Esophagus squamous epithelium (tissue), 5 donors: ENCODE results near the gene SPRED1. TPM values are rescaled to one million over a fixed set of nuclear protein-coding genes. Genes with fewer than 3 reads are reported as not detected.
A peak's percentile ranks its signal among the peaks of the same experiment; 100 is the strongest.

Experiments used
- DNase-seq: peaks from one replicate; lab custom pipeline; 2025; lab: John Stamatoyannopoulos, UW
- H3K27ac ChIP-seq, 4 donors: fragments of 200-600 bp; sonication (generic); one replicate each; pipeline ENCODE4 v1.5.1; 2016 to 2019; ENCODE audit warnings: mild to moderate bottlenecking in 1 of 4
- H3K27me3 ChIP-seq, 4 donors: fragments of 200-600 bp; sonication (generic); 1 replicate in 3 of 4; 2 replicates in 1 of 4; pipeline versions ENCODE4 v1.5.1 to v1.6.0; 2017 to 2021; ENCODE audit warnings: antibody characterized with exemption in 1 of 4
- H3K36me3 ChIP-seq, 3 donors: fragments of 200-600 bp; sonication (generic); one replicate each; pipeline ENCODE4 v1.5.1; 2016 to 2019
- H3K4me1 ChIP-seq, 3 donors: fragments of 200-600 bp; sonication (generic); one replicate each; pipeline ENCODE4 v1.5.1; 2017 to 2019
- H3K4me3 ChIP-seq, 4 donors: fragments of 200-600 bp; sonication (generic); 1 replicate in 3 of 4; 2 replicates in 1 of 4; pipeline ENCODE4 v1.5.1; 2016 to 2019; ENCODE audit warnings: mild to moderate bottlenecking in 2 of 4, moderate library complexity in 1 of 4
- H3K9me3 ChIP-seq, 3 donors: fragments of 200-600 bp; sonication (generic); one replicate each; pipeline ENCODE4 v1.5.1; 2016 to 2019
- CTCF ChIP-seq, 6 experiments: fragments of 450-650 bp in 4 of 6; fragments of 200-600 bp in 2 of 6; sonication (generic) in 2 of 6; IDR thresholded peaks; one replicate each; pipeline ENCODE4 v1.5.1; 2016 to 2019; ENCODE audit warnings: antibody characterized with exemption in 6 of 6, mild to moderate bottlenecking in 4 of 6, moderate library complexity in 4 of 6
- POLR2A ChIP-seq, 4 donors: fragments of 450-650 bp; IDR thresholded peaks; one replicate each; pipeline ENCODE4 v1.6.1; 2017; ENCODE audit warnings: antibody characterized with exemption in 4 of 4, mild to moderate bottlenecking in 4 of 4, moderate library complexity in 3 of 4
- WGBS, 2 donors: methylation state at CpG; one replicate each; pipeline ENCODE4 v1.1.5; 2018; 5-methylcytosine and 5-hydroxymethylcytosine counted together
- intact Hi-C: fragments of 100-400 bp; cut with DNase I; formaldehyde crosslinking; loops from one replicate; pipeline ENCODE4 v1.15.0; 2022
- total RNA-seq, 4 donors: library from RNA; depleted of rRNA; stranded (reverse); fragments of >200 nt; gene quantifications; one replicate each; pipeline ENCODE4 v1.1.0, GENCODE V29; 2016
- donor health status: DM: yes; HTN: yes; CAD: no.

The SPRED1 gene
- total RNA-seq, 4 donors from 2014 or later: 4.3 to 16.4 (median 9.3) TPM

DNA sequence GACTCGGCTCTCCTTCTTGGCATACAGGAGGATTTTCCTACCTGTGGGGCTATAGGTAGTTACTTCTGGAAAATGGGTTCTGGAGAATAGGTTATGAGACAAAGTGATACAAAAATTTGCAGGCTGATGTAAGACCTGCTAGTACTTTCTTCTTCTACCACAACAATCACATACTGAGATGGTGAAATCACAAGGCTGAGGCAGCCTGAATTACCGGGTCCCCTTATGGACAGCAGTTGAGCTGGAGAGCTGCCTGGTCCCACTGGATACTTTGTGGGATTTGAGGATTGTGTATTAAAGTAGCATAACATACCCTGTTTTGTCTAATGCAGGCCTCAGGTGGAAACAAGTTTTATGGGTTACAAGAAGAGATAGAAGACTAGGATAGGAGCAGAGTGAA is 114.8 kb downstream of the SPRED1 start:
- H3K4me3 ChIP-seq: no peak overlapping the region
- H3K4me1 ChIP-seq: no peaks in the 10 kb centered on the region
- DNase-seq: no peak
- 67 to 76% methylated on average over 2 of the region's 2 CpGs for WGBS, 2 donors
- H3K9me3 ChIP-seq: no peaks in the 10 kb centered on the region
- no peak for TF ChIP-seq POLR2A (IDR thresholded peaks at IDR 0.05)
- no peak for TF ChIP-seq CTCF (IDR thresholded peaks at IDR 0.05)
- H3K27me3 ChIP-seq: peaks cover 0 to 3% (median 0%) of the 10 kb centered on the region in 4 donors
- intact Hi-C loops: no loop called here
- no peaks in the 10 kb centered on the region for H3K36me3 ChIP-seq
- no peak overlapping the region for H3K27ac ChIP-seq

GRCh38 chr15:38369936-38370478 is 117.4 kb downstream of the SPRED1 start:
- Histone ChIP-seq H3K27me3 (peaks cover 0 to 3% (median 0%) of the 10 kb centered on the region in 4 donors), H3K27ac (no peak overlapping the region), H3K4me1 (no peaks in the 10 kb centered on the region), H3K9me3 (no peaks in the 10 kb centered on the region), H3K4me3 (no peak overlapping the region), H3K36me3 (no peaks in the 10 kb centered on the region)
- 64 to 77% methylated on average over 4 of the region's 4 CpGs for WGBS, 2 donors
- DNase-seq: no peak
- TF ChIP-seq POLR2A (IDR thresholded peaks at IDR 0.05): no peak
- TF ChIP-seq CTCF (IDR thresholded peaks at IDR 0.05): no peak
- intact Hi-C loops: no loop called here

GRCh38 chr15:38373016-38373415 is 120.4 kb downstream of the SPRED1 start:
- Histone ChIP-seq H3K36me3 (no peaks in the 10 kb centered on the region), H3K9me3 (no peaks in the 10 kb centered on the region), H3K4me1 (peaks cover 0 to 6% (median 0%) of the 10 kb centered on the region in 3 donors), H3K27ac (no peak overlapping the region), H3K27me3 (no peaks in the 10 kb centered on the region), H3K4me3 (no peak overlapping the region)
- no peak for DNase-seq
- TF ChIP-seq CTCF (IDR thresholded peaks at IDR 0.05): no peak
- no peak for TF ChIP-seq POLR2A (IDR thresholded peaks at IDR 0.05)
- WGBS, 2 donors: 68 to 78% methylated on average over 4 of the region's 4 CpGs
- intact Hi-C loops: no loop called here

DNA sequence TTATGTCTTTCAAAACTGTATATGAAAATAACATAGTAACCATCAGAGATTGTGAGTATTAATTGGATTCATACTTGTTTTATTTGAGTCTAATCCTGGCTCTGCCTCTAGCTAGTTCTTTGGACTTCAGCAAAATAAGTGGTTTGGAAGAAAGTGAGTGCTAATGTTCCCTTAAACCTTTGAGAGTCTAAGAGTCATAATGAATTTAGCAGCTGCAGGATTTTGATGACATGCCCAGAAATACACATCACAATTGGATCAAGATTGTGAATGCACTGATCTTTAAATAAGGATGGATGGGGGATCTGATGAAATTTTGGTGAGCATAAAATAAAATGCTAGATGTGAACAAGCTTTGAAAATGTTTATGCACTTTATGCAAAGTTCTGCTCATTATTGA is 121.4 kb downstream of the SPRED1 start:
- peaks cover 0 to 13% (median 0%) of the 10 kb centered on the region in 3 donors for H3K4me1 ChIP-seq
- intact Hi-C loops: no loop called here
- H3K27me3 ChIP-seq: no peaks in the 10 kb centered on the region
- no peaks in the 10 kb centered on the region for H3K36me3 ChIP-seq
- H3K4me3 ChIP-seq: no peak overlapping the region
- no peak for DNase-seq
- no peaks in the 10 kb centered on the region for H3K9me3 ChIP-seq
- H3K27ac ChIP-seq: no peak overlapping the region
- TF ChIP-seq POLR2A (IDR thresholded peaks at IDR 0.05) (no peak), CTCF (IDR thresholded peaks at IDR 0.05) (no peak)

DNA sequence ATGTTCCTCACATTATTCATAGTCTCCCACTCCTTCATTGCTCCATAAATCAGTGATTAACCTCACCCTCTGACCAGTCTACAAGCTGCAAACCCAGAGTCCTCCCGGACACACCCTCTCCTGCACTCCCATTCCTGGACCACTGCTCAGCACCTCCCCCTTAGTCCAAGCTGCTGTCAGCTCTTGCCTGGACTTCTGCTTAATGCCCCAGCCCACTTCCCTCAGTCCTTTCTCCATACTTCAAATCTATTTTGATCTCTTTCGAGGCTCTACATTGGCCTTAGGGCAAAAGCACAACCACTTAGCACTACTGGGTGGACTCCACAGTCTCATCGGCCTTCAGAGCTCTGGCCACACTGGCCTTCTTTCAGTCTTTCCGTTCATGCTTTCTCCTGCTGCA is 121.9 kb downstream of the SPRED1 start:
- Histone ChIP-seq H3K27ac (peak overlapping the region in 1 of 4 donors; percentile 38), H3K27me3 (no peaks in the 10 kb centered on the region), H3K4me3 (no peak overlapping the region), H3K4me1 (peaks cover 0 to 13% (median 0%) of the 10 kb centered on the region in 3 donors), H3K9me3 (no peaks in the 10 kb centered on the region), H3K36me3 (no peaks in the 10 kb centered on the region)
- DNase-seq: no peak
- intact Hi-C loops: no loop called here
- TF ChIP-seq CTCF (IDR thresholded peaks at IDR 0.05) (no peak), POLR2A (IDR thresholded peaks at IDR 0.05) (no peak)
- 63 to 70% methylated on average over 4 of the region's 4 CpGs for WGBS, 2 donors
